AG08396 (cell line): ENCODE results near the gene CLPSL2.

Experiments used
- DNase-seq: peaks from one replicate; pipeline ENCODE4 v3.0.0; 2012; ENCODE audit warnings: low spot score, mixed read lengths

The CLPSL2 gene

GRCh38 chr6:35787266-35788218, 11.1 kb downstream of the CLPSL2 start:
- DNase-seq: no peak

- no peak for DNase-seq
Measured at GRCh38 chr6:35788423-35788982, 12.1 kb downstream of the CLPSL2 start.

GRCh38 chr6:35790683-35791082, 14.3 kb downstream of the CLPSL2 start:
- no peak for DNase-seq

- no peak for DNase-seq
Measured at GRCh38 chr6:35794536-35795452, 18.4 kb downstream of the CLPSL2 start.

GRCh38 chr6:35795453-35796071, 19.2 kb downstream of the CLPSL2 start:
- no peak for DNase-seq

GRCh38 chr6:35796236-35796635, 19.8 kb downstream of the CLPSL2 start:
- DNase-seq: no peak

GRCh38 chr6:35797837-35798526, 21.6 kb downstream of the CLPSL2 start:
- no peak for DNase-seq

GRCh38 chr6:35798706-35799105, 22.3 kb downstream of the CLPSL2 start:
- no peak for DNase-seq

GRCh38 chr6:35801148-35801547, 24.8 kb downstream of the CLPSL2 start:
- no peak for DNase-seq

GRCh38 chr6:35804996-35805736, 28.8 kb downstream of the CLPSL2 start, which contains the start of gene LHFPL5:
TSS of gene LHFPL5 (plus strand) at chr6:35805352. CDS start at chr6:35805671, 319 bp downstream.
- DNase-seq: peak; percentile 86

- no peak for DNase-seq
Measured at GRCh38 chr6:35808688-35809087, 32.3 kb downstream of the CLPSL2 start.

GRCh38 chr6:35809809-35810208, 33.4 kb downstream of the CLPSL2 start:
- DNase-seq: no peak

- DNase-seq: peak; percentile 22
Measured at GRCh38 chr6:35810971-35811698, 34.7 kb downstream of the CLPSL2 start.

- no peak for DNase-seq
Measured at GRCh38 chr6:35811699-35811995, 35.2 kb downstream of the CLPSL2 start.

GRCh38 chr6:35817515-35817914, 41.1 kb downstream of the CLPSL2 start:
- DNase-seq: no peak

- no peak for DNase-seq
Measured at GRCh38 chr6:35823601-35824000, 47.2 kb downstream of the CLPSL2 start.

GRCh38 chr6:35824552-35825192, 48.3 kb downstream of the CLPSL2 start:
- DNase-seq: no peak
